K562 (cell line): Measurements from ENCODE around the gene FAM171A2. TPM values are rescaled to one million over a fixed set of nuclear protein-coding genes. Genes with fewer than 3 reads are reported as not detected.

ENCODE experiments used
- ATAC-seq: fragments of 200-7000 bp; cut with Tn5 transposase; 3 replicates; pipeline ENCODE4 v1.9.1; 2020; ENCODE audit warnings: moderate library complexity
- BruUV-seq: library from RNA; stranded (reverse); fragments of 400-500 nt; replicated peaks from 2 replicates; lab custom pipeline; 2021; lab: Mats Ljungman, UMichigan
- CTCF ChIA-PET: fragments of 300-600 bp; formaldehyde crosslinking; extraction: SDS; loops from one replicate; lab custom pipeline; 2021; ENCODE audit warnings: low intra/inter-chr PET ratio; lab: Yijun Ruan, JAX
- POLR2A ChIA-PET: fragments of 300-600, 350-650 bp; sonication (Branson Sonifier 250); formaldehyde crosslinking; extraction: SDS; loops from one replicate; lab custom pipeline; 2021; ENCODE audit warnings: antibody characterized with exemption, inconsistent platforms; lab: Yijun Ruan, JAX
- DNase-seq, 4 experiments: peaks; one replicate each; pipeline versions ENCODE4 v3.0.0 to v3.0.0-alpha.2; 2011 to 2018; ENCODE audit warnings: low spot score in 3 of 4, mixed read lengths in 3 of 4; ENCODE audit errors: extremely low read depth in 1 of 4
- FAIRE-seq: peaks from 2 replicates; lab custom pipeline; 2011; peaks lifted over from hg19 to GRCh38; lab: Jason Lieb, UNC
- H2AFZ ChIP-seq: 2 replicates; pipeline ENCODE4 v1.6.0; 2011; ENCODE audit warnings: low read depth, low read length, control low read depth, inconsistent platforms
- H3K27ac ChIP-seq: fragments of 200-600 bp; 3 replicates; pipeline ENCODE4 v1.8.0; 2011; ENCODE audit warnings: low read depth, mild to moderate bottlenecking, control low read depth, inconsistent platforms, low read length, moderate library complexity, mixed read lengths; ENCODE audit errors: extremely low read depth
- H3K27me3 ChIP-seq, 2 experiments: fragments of 300-600 bp in 1 of 2; 2 replicates in 1 of 2; 3 replicates in 1 of 2; pipeline versions ENCODE4 v1.6.0 to v1.8.0; 2011; ENCODE audit warnings: inconsistent platforms in 2 of 2, low read length in 2 of 2, mild to moderate bottlenecking in 1 of 2, mixed read lengths in 1 of 2, moderate library complexity in 1 of 2; ENCODE audit not compliant: control insufficient read depth in 2 of 2, insufficient read depth in 2 of 2
- H3K36me3 ChIP-seq: fragments of 300-600 bp; 3 replicates; pipeline ENCODE4 v1.8.0; 2011; ENCODE audit warnings: mild to moderate bottlenecking, low read length, inconsistent platforms; ENCODE audit not compliant: control insufficient read depth, insufficient read depth
- H3K4me1 ChIP-seq, 2 experiments: fragments of 200-600 bp in 1 of 2; replicated peaks in 1 of 2; 2 replicates in 1 of 2; 3 replicates in 1 of 2; pipeline versions ENCODE4 v1.5.1 to v1.8.0; 2011; ENCODE audit warnings: inconsistent platforms in 2 of 2, low read length in 2 of 2, mild to moderate bottlenecking in 1 of 2, mixed read lengths in 1 of 2, moderate library complexity in 1 of 2; ENCODE audit not compliant: control insufficient read depth in 2 of 2, insufficient read depth in 2 of 2
- H3K4me2 ChIP-seq: 2 replicates; pipeline ENCODE4 v1.6.1; 2011; ENCODE audit warnings: low read length, control low read depth, inconsistent platforms, mixed read lengths; ENCODE audit not compliant: insufficient read depth
- H3K4me3 ChIP-seq: fragments of 200-600 bp; sonication (generic), shearing (Covaris generic); 2 replicates; pipeline ENCODE4 v1.5.1; 2016; ENCODE audit warnings: control low read depth, inconsistent platforms
- H3K79me2 ChIP-seq: fragments of 200-600 bp; 3 replicates; pipeline ENCODE4 v1.8.0; 2011; ENCODE audit warnings: low read length, inconsistent platforms; ENCODE audit not compliant: control insufficient read depth, insufficient read depth
- H3K9ac ChIP-seq, 2 experiments: 2 replicates each; pipeline versions ENCODE4 v1.6.0 to v1.6.1; 2011; ENCODE audit warnings: low read depth in 2 of 2, low read length in 2 of 2, control low read depth in 1 of 2, inconsistent platforms in 1 of 2, mild to moderate bottlenecking in 1 of 2, mixed read lengths in 1 of 2; ENCODE audit not compliant: insufficient read depth in 1 of 2
- H3K9me1 ChIP-seq: one replicate; pipeline ENCODE4 v1.6.0; 2011; ENCODE audit warnings: inconsistent platforms, mild to moderate bottlenecking, low read length, moderate library complexity; ENCODE audit not compliant: control insufficient read depth, insufficient read depth
- H3K9me3 ChIP-seq: replicated peaks from 2 replicates; pipeline ENCODE4 v1.5.1; 2011; ENCODE audit warnings: low read depth, low read length, inconsistent platforms; ENCODE audit not compliant: control insufficient read depth, insufficient read depth
- H4K20me1 ChIP-seq: replicated peaks from 2 replicates; pipeline ENCODE4 v1.6.1; 2011; ENCODE audit warnings: low read length, inconsistent platforms, mixed read lengths; ENCODE audit not compliant: control insufficient read depth, insufficient read depth
- ATF1 ChIP-seq, 2 experiments: fragments of 450-650 bp in 1 of 2; IDR thresholded peaks; 2 replicates each; pipeline ENCODE4 v1.6.1; 2016; ENCODE audit warnings: missing compliant biosample characterization in 1 of 2, missing genetic modification characterization in 1 of 2
- CSDE1 ChIP-seq, 2 experiments: fragments of 450-650 bp; IDR thresholded peaks; 2 replicates each; pipeline ENCODE4 v1.6.1; 2016; ENCODE audit warnings: mild to moderate bottlenecking in 1 of 2
- CXXC5 ChIP-seq: fragments of 250-450 bp; sonication (Bioruptor Pico); IDR thresholded peaks from 2 replicates; pipeline ENCODE4 v1.8.0; 2022; ENCODE audit warnings: inconsistent platforms, mild to moderate bottlenecking, moderate library complexity
- ERF ChIP-seq: fragments of 450-650 bp; formaldehyde crosslinking; IDR thresholded peaks from 2 replicates; pipeline ENCODE4 v1.4.0; 2020; ENCODE audit warnings: mild to moderate bottlenecking, mixed read lengths
- HCFC1 ChIP-seq: IDR thresholded peaks from 2 replicates; pipeline ENCODE4 v1.6.1; 2012; ENCODE audit warnings: low read depth, low read length, improper control_type of control experiment
- HDAC8 ChIP-seq: fragments of 450-650 bp; IDR thresholded peaks from 2 replicates; pipeline ENCODE4 v1.6.1; 2016; ENCODE audit warnings: mild to moderate bottlenecking, missing genetic modification characterization, moderate library complexity, missing compliant biosample characterization
- HOXB6 ChIP-seq: fragments of 250-450 bp; sonication (Bioruptor Pico); IDR thresholded peaks from 2 replicates; pipeline ENCODE4 v1.5.1; 2022; ENCODE audit warnings: mild to moderate bottlenecking, borderline replicate concordance
- KLF13 ChIP-seq: fragments of 450-650 bp; IDR thresholded peaks from 2 replicates; pipeline ENCODE4 v1.6.1; 2016; ENCODE audit warnings: missing genetic modification characterization, low read depth, mild to moderate bottlenecking, missing compliant biosample characterization, moderate library complexity, borderline replicate concordance
- MAX ChIP-seq: sonication (generic); formaldehyde crosslinking; IDR thresholded peaks from 2 replicates; pipeline ENCODE4 v1.9.0; 2022; ENCODE audit warnings: mild to moderate bottlenecking, missing genetic modification reagents
- MEIS2 ChIP-seq: fragments of 450-650 bp; IDR thresholded peaks from 2 replicates; pipeline ENCODE4 v1.6.1; 2014; ENCODE audit warnings: mild to moderate bottlenecking; ENCODE audit not compliant: partially characterized antibody
- MNT ChIP-seq, 2 experiments: fragments of 450-650 bp; conservative IDR thresholded peaks; 2 replicates each; pipeline ENCODE4 v1.6.1; 2017; ENCODE audit warnings: mild to moderate bottlenecking in 2 of 2, moderate library complexity in 2 of 2
- MXI1 ChIP-seq: IDR thresholded peaks from 2 replicates; pipeline ENCODE4 v1.6.1; 2011; ENCODE audit warnings: low read depth, mild to moderate bottlenecking, improper control_type of control experiment, low read length
- PHF20 ChIP-seq: fragments of 450-650 bp; IDR thresholded peaks from 2 replicates; pipeline ENCODE4 v1.6.1; 2018; ENCODE audit not compliant: partially characterized antibody
- PHF21A ChIP-seq: fragments of 450-650 bp; IDR thresholded peaks from 2 replicates; pipeline ENCODE4 v1.6.1; 2017; ENCODE audit warnings: low read depth, borderline replicate concordance
- TEAD1 ChIP-seq, 2 experiments: fragments of 450-650 bp in 1 of 2; sonication (generic) in 1 of 2; formaldehyde crosslinking; IDR thresholded peaks; 2 replicates each; pipeline versions ENCODE4 v1.4.0 to v1.8.0; 2020 to 2022; ENCODE audit warnings: mild to moderate bottlenecking in 2 of 2, missing genetic modification reagents in 1 of 2
- ZNF584 ChIP-seq: fragments of 200-800 bp; sonication (Bioruptor generic); IDR thresholded peaks from 2 replicates; pipeline ENCODE4 v1.6.1; 2016; ENCODE audit warnings: low read depth, mild to moderate bottlenecking, missing genetic modification characterization, missing compliant biosample characterization
- WGBS: fragments of 100-300 bp; shearing (Covaris generic); methylation state at CpG from one replicate; pipeline ENCODE4 v1.1.6; 2016; ENCODE audit warnings: low coverage, mixed read lengths; ENCODE audit not compliant: insufficient coverage; ENCODE audit errors: missing lambda C conversion rate; 5-methylcytosine and 5-hydroxymethylcytosine counted together
- in situ Hi-C: fragments of 300-500 bp; cut with MboI; formaldehyde crosslinking; loops from 4 replicates; pipeline ENCODE4 v1.15.0; 2018; ENCODE audit warnings: inconsistent platforms, mixed read lengths
- intact Hi-C: fragments of 100-400 bp; cut with micrococcal nuclease; formaldehyde crosslinking; loops from 2 replicates; pipeline ENCODE4 v1.14.2; 2022
- polyA plus RNA-seq, 8 experiments: library from polyadenylated mRNA; depleted of rRNA in 4 of 8; stranded (reverse) in 5 of 8; unstranded in 3 of 8; fragments of >200 nt; fragmentation: Nextera tagmentation in 2 of 8; fragmentation: Illumina TruSeq in 1 of 8; extraction: Ambion mirVana in 2 of 8; extraction: Trizol in 1 of 8; gene quantifications; 2 replicates each; pipeline versions ENCODE4 v1.2.1 to v1.2.3, GENCODE V29; 2011 to 2014; ENCODE audit warnings: inconsistent platforms in 1 of 8, missing spikeins in 1 of 8
- total RNA-seq, 7 experiments: library from RNA; depleted of rRNA in 6 of 7; stranded (reverse); fragments of >200 nt in 6 of 7; fragmentation: Illumina TruSeq in 2 of 7; extraction: Trizol in 2 of 7; gene quantifications; 2 replicates each; pipeline versions ENCODE4 v1.2.1 to v1.2.3, GENCODE V29; 2011 to 2021; ENCODE audit warnings: low replicate concordance in 1 of 7
- TF ChIP-seq, protein P1 (sequence below): fragments of 450-650 bp; IDR thresholded peaks from 2 replicates; pipeline ENCODE4 v1.6.1; 2016; ENCODE audit warnings: antibody characterized with exemption

The FAM171A2 gene
- total and polyA plus RNA-seq, 9 of the 15 experiments (the other 6 are each of a cell fraction or from before 2014, with no cell fraction given) = 0.10 to 10.2 (median 2.0) TPM; not detected in 1

- ATAC-seq = peak; percentile 85
- in situ Hi-C loops = loop anchor here (5.0 to 25.0 kb wide), 2 partner anchors 112 to 387 kb away; partner anchors contain the start of gene PPY
- H2AFZ ChIP-seq = peak within 1 kb of the TSS; percentile 87
- TF ChIP-seq ZNF584 (CRISPR knock-in tag) (no peak), MXI1 (peak; percentile 64), PHF20 (peak; percentile 66), HOXB6 (CRISPR knock-in tag) (no peak), ATF1 (CRISPR knock-in tag; IDR thresholded peaks at IDR 0.05) (no peak), ATF1 (tag; IDR thresholded peaks at IDR 0.05) (peak; percentile 67; the same call in 1 of the 2 replicates), ERF (CRISPR knock-in tag) (peak; percentile 81; the same call in 1 of the 2 replicates), MNT (conservative IDR thresholded peaks at IDR 0.05) (peak; percentile 58 to 80), HCFC1 (peak; percentile 59), HDAC8 (tag) (0 out of 2 replicates have a peak, but pooled peaks have one; percentile 22), KLF13 (tag) (peak; percentile 90), TEAD1 (CRISPR knock-in tag; IDR thresholded peaks at IDR 0.05) (peak in 1 of 2 experiments; percentile 37; a peak in 1 of 4 replicates), CXXC5 (CRISPR knock-in tag) (peak; percentile 85), PHF21A (0 out of 2 replicates have a peak, but pooled peaks have one; percentile 10), MAX (CRISPR knock-in tag) (peak; percentile 67), CSDE1 (IDR thresholded peaks at IDR 0.05) (no peak), MEIS2 (peak; percentile 24)
- TF ChIP-seq, protein P1, sequence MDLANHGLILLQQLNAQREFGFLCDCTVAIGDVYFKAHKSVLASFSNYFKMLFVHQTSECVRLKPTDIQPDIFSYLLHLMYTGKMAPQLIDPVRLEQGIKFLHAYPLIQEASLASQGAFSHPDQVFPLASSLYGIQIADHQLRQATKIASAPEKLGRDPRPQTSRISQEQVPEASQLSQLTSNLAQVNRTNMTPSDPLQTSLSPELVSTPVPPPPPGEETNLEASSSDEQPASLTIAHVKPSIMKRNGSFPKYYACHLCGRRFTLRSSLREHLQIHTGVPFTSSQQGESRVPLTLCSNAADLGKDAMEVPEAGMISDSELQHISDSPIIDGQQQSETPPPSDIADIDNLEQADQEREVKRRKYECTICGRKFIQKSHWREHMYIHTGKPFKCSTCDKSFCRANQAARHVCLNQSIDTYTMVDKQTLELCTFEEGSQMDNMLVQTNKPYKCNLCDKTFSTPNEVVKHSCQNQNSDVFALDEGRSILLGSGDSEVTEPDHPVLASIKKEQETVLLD = no peak
Measured at GRCh38 chr17:44324571-44325275, 38.9 kb downstream of the FAM171A2 start, which contains the start of gene SLC25A39. TSS of gene SLC25A39 (minus strand) at chr17:44324823. CDS start at chr17:44323562, 1,261 bp downstream.

More at GRCh38 chr17:44324571-44325275, 38.9 kb downstream of the FAM171A2 start, which contains the start of gene SLC25A39:
- intact Hi-C loops = loop anchor here (1.0 to 2.0 kb wide), 2 partner anchors 36 to 58 kb away; no protein-coding TSS in a partner anchor
- Histone ChIP-seq H3K4me3 (peak within 1 kb of the TSS; percentile 85), H3K9ac (peak within 1 kb of the TSS; percentile 85 to 100), H3K4me1 (peaks cover 9 to 72% of the 10 kb centered on the region in 2 experiments; a peak in 4 of 5 replicates), H3K36me3 (peaks cover 35% of the 10 kb centered on the region; the same call in 2 of the 3 replicates), H3K9me3 (no peaks in the 10 kb centered on the region), H3K27ac (peak within 1 kb of the TSS; percentile 83), H3K27me3 (no peaks in the 10 kb centered on the region), H3K9me1 (no peaks in the 10 kb centered on the region), H3K79me2 (peaks cover 30% of the 10 kb centered on the region), H4K20me1 (no peaks in the 10 kb centered on the region; the same call in 1 of the 2 replicates), H3K4me2 (peak within 1 kb of the TSS; percentile 92)
- peak; percentile 87 for FAIRE-seq
- ChIA-PET CTCF (no interaction called here), POLR2A (interaction anchor here (0.8 to 2.1 kb wide), 8 partner anchors 8 to 574 kb away, joined by 3 to 9 read pairs (median 4); partner anchors contain the start of genes FAM171A2 and UBTF)
- DNase-seq = peak; percentile 93 to 97 (median 94)
- 1% methylated on average over 61 of the region's 85 CpGs for WGBS
- no TSS peak for BruUV-seq
